IPS-18c (cell line): ENCODE data around the gene COPS6.

Experiments used
- H3K4me3 ChIP-seq: 2 replicates; pipeline ENCODE4 v1.7.0; 2013; ENCODE audit warnings: low read depth, mild to moderate bottlenecking, low read length, moderate library complexity; ENCODE audit not compliant: insufficient read depth
- H3K9me3 ChIP-seq: one replicate; pipeline ENCODE4 v1.6.1; 2013; ENCODE audit warnings: mild to moderate bottlenecking, low read length, moderate library complexity; ENCODE audit not compliant: control insufficient read depth, insufficient read depth

COPS6 gene

DNA sequence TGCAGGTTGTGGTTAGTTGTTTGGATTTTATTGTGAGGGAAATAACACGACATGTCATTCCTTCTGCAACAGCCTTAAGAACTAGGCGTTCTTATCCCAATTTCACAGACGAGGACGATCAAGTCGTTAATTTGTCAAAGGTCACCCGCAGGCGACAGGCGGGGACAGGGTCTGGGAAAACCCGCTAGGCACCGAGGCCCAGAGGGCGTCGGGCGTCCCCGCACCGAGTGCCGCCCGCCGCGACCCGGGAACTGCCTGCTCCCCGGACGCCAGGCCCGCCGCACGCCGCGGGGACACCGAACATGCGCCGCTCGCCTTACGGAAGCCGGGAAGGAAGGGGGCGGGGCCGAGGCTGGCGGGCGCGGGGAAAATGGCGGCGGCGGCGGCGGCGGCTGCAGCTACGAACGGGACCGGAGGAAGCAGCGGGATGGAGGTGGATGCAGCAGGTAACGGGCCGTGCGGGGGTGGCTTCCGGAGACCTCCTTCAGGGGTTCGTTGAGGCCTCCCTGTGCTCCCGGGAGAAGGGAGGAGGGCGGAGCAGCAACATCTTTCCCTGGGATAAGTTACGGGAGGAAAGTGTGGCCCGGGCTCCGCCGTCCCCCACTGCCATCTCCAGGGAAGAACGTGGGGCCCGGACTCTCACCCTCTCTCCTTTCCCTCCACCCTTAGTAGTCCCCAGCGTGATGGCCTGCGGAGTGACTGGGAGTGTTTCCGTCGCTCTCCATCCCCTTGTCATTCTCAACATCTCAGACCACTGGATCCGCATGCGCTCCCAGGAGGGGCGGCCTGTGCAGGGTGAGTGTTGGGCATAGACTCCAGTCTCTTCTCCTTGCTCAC is at the start of gene COPS6:
COPS6 (plus strand) TSS at position 349 of the 837 bp plus-strand sequence; CDS start at position 371, 22 bp downstream.
- no peaks in the 10 kb centered on the region for H3K9me3 ChIP-seq
- peak within 1 kb of the TSS; percentile 94 for H3K4me3 ChIP-seq

DNA sequence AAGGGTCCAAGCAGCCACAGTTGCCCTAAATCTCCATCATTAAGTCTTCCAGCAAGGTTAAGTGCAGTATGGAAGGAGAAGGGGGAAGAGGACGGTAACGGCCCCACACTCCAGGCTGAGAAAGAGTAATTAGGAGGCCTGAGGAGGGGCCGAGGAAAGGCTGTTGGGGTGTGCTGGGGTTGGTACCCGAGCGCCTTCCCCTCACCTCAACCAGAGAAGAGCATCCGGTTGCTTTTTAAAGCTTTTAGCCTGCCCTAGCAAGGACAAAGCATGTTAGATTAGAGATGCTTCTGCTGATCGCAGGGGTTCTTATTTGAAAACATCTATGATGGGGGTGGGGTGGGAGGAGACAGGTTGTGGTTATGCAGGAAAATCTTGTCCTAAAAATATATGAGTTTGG is 48.2 kb upstream of the COPS6 start:
- no peak overlapping the region for H3K4me3 ChIP-seq
- no peaks in the 10 kb centered on the region for H3K9me3 ChIP-seq

DNA sequence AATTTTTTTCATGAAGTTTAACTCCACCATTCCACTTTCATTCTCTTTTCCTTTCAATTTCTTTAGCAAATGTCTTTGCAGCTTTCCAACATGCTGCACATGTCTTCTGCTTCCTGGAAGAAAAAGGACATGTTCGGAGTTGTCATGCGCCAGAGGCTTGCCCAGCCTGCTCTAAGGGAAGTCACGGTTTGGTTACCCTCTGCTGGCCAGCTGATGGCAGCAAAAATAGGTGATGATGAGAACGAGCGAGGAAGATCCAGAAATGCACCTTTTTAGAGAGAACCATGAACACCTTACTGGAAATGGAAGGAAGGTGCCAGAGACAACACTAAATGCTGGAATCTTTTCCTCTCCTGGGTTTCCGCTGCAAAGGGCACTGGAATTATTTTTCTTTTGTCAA is 44.1 kb upstream of the COPS6 start:
- no peaks in the 10 kb centered on the region for H3K9me3 ChIP-seq
- H3K4me3 ChIP-seq: no peak overlapping the region

DNA sequence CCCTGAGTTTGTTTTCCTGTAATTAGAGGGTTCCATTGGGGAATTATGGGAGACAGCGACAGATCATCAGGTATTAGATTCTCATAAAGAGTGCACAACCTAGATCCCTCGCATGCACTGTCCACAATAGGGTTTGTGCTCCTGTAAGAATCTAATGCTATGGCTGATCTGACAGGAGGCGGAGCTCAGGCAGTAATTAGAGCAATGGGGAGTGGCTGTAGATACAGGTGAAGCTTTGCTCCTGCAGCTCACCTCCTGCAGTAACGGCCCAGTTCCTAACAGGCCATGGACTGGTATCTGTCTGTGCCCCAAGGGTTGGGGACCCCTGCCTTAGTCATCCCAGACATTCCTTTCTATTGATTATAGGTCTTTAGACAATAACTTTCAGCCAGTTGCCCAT is 40.1 kb upstream of the COPS6 start:
- Histone ChIP-seq H3K4me3 (no peak overlapping the region), H3K9me3 (no peaks in the 10 kb centered on the region)

DNA sequence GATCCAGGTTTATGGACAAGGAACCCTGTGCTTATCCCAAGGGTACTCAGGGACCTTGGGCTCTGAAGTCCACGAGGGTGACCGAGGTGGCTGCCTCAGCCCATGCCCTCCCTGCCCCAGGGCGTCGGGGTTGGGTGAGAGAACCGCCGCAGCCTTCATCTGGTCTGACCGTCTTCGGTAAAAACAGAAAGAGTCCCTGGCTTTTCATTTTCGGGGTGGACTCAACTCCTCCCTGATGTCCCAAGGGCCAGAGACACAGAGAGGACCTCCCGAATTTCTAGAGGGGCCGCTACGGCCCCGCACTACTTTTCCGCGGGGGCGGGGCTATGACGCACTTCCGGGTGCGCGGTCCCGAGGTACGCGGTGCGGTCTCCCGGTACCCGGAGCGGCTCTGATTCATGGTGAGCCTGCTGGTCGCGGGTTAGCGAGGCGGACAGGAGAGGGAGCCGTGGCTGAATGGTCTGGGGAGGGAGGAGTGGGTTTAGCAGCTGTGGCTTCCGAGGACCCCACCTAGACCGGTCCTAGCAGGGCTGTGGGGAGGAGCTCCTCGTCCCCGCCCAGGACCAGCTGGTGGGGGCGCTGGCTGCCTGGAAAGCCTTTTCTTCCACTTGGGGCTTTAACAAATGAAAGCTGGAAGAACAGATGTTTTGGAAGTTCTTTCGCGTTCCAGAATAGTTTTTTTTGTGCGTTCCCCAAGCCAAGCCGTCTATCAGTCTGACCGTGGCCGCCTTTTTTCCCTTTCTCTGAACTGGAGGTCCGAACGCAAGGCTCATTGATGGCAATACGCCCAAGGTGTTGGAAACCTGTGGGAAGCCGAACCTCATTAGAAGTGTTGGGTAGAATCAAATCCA is 39.1 kb upstream of the COPS6 start, which contains the start of gene ZSCAN21:
ZSCAN21 (plus strand) TSS at position 334 of the 851 bp plus-strand sequence. CDS start 7,233 bp downstream, outside the sequence.
- Histone ChIP-seq H3K9me3 (no peaks in the 10 kb centered on the region), H3K4me3 (peak within 1 kb of the TSS; percentile 92)

DNA sequence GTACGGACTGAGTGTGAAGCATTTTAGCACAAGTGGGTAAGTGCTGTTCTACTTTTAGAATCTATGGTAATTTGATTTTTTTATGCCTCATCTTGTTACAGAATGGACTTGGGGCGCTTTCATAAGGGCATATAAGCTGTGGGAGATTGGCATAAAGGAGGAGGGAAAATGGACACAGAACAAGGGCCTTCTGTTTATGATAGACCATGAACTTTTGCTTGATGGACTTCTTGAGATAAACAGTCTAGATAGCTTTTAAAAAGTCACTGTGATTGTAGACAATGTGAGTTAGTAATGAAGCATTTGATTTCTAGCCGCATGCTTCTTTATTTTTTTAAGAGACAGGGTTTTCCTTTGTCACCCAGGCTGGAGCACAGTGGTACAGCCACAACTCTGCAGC is 37.2 kb upstream of the COPS6 start:
- no peaks in the 10 kb centered on the region for H3K9me3 ChIP-seq
- H3K4me3 ChIP-seq: no peak overlapping the region

DNA sequence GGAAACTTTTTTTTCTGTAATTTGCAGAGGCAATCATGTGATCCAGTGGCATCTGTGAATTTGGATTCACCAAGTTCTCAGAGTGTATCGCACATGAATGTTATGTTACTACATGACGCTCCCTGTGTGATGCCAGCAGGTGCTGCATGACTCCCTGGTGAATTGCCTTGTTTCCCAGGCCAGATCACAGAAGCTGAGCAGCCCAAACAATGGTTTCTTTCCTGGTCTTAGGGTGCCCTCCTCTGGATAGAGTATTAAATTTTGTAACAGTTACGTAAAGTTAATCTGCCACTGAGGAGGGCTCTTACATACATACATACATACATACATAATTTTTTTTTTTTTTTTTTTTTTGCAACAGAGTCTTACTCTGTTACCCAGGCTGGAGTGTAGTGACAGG is 35.6 kb upstream of the COPS6 start:
- Histone ChIP-seq H3K4me3 (no peak overlapping the region), H3K9me3 (no peaks in the 10 kb centered on the region)

DNA sequence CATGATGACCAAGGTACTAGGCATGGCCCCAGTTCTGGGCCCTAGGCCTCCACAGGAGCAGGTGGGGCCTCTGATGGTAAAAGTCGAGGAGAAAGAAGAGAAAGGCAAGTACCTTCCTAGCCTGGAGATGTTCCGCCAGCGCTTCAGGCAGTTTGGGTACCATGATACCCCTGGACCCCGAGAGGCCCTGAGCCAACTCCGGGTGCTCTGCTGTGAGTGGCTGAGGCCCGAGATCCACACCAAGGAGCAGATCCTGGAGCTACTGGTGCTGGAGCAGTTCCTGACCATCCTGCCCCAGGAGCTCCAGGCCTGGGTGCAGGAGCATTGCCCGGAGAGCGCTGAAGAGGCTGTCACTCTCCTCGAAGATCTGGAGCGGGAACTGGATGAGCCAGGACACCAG is 31.8 kb upstream of the COPS6 start:
- H3K4me3 ChIP-seq: no peak overlapping the region
- H3K9me3 ChIP-seq: no peaks in the 10 kb centered on the region

DNA sequence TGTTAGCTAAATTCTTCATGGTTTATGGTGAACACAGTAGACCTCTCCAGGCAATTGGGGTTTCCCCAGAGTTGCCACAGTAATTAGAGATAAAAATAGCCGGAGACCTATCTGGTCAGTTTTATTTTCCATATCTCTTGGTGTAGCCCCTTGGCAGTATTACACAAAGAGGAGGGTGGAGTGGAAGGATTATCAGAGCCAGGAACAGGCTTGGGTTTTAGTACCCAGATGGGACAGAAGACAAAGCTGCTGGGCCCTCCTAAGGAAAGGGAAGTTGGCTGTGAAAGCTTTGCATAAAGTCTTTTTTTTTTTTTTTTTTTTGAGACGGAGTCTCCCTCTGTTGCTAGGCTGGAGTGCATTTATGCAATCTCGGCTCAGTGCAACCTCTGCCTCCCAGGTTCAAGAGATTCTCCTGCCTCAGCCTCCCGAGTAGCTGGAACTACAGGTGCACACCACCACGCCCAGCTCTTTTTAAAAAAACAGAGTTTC is 29.5 kb upstream of the COPS6 start:
- Histone ChIP-seq H3K9me3 (no peaks in the 10 kb centered on the region), H3K4me3 (no peak overlapping the region)

DNA sequence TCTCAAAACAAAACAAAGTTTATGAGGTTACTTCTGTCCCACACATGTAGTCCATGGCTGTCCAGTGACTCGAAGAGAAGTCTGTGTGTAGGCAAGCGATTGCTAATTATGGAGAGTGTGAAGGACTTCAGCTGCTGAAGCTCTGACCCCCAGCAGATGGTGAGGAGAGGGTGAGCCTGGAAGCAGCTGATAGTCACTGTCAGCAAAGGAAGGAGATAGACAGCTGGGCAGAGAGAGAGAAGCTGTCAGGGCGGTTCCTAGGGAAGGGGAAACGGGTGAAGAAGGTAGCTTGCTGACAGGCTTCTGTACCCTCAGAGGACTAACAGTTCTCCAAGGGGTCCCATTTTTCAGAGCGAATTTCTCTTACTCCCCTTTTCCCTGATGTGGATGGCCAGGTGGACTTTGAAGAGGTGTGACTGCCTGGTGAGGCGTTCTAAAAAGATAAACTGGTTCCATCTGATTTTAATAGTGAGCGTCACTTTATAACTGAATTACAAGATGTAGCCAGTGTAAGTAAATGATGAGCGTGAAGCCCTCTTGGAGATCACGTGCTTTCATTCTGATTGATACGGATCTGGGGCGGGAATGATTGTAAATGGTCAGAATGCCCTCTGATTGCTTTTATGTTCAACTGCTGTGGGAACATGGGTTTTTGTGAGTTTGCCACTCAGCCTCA is 27.1 kb upstream of the COPS6 start:
- H3K4me3 ChIP-seq: no peak overlapping the region

DNA sequence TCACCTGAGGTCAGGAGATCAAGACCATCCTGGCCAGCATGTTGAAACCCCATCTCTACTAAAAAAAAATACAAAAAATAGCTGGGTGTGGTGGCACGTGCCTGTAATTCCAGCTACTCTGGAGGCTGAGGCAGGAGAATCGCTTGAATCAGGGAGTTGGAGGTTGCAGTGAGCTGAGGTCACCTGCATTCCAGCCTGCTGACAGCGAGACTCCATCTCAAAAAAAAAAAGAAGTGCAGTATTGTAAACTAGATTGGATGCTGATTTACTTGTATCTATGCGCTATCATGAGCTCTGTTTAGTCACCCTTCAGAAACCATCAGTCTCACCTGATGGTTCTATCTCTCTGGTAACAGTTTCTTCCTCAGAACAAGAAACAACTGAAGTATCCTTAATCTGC is 25.4 kb upstream of the COPS6 start:
- Histone ChIP-seq H3K9me3 (no peaks in the 10 kb centered on the region), H3K4me3 (no peak overlapping the region)

More for the DNA sequence above, 27.1 kb upstream of the COPS6 start:
- H3K9me3 ChIP-seq: no peaks in the 10 kb centered on the region

DNA sequence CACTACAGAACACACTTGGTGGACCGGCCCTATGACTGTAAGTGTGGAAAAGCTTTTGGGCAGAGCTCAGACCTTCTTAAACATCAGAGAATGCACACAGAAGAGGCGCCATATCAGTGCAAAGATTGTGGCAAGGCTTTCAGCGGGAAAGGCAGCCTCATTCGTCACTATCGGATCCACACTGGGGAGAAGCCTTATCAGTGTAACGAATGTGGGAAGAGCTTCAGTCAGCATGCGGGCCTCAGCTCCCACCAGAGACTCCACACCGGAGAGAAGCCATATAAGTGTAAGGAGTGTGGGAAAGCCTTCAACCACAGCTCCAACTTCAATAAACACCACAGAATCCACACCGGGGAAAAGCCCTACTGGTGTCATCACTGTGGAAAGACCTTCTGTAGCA is 24.6 kb upstream of the COPS6 start:
- H3K4me3 ChIP-seq: no peak overlapping the region
- H3K9me3 ChIP-seq: no peaks in the 10 kb centered on the region

DNA sequence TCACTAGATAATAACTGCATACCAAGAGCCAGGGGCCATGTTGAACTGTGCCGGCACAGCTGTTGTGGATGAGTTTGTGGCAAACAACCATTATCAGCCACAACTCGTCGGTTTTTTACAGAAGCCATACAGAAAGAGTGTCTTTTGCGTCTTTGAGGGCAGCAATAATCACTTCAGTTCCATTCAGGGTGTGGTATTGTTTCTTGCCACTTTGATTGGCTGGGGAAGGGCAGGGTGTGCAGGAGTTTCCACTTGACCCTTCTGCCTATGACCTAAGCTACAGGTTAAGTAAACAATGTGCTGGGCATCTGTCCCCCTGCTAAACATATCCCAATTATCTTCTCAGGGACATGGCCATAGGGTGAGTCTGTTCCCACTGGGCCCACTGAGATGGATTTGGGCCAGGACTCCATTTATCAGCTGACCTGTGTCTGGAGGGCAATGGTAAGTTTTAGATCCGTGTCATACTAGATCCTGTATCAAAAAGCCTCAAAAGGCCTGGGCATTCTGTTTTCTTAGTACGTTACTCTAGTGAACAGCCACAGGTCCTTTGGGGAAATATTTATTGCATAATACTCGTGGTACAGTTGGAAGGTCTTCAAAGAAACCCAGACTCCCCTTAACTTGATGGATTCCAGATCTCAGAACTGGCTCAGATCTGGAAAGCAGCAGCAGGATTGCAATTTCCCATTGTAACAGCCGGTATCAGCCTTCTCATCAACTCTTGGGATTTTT is 23.1 kb upstream of the COPS6 start:
- Histone ChIP-seq H3K4me3 (no peak overlapping the region), H3K9me3 (peaks cover 11% of the 10 kb centered on the region)

DNA sequence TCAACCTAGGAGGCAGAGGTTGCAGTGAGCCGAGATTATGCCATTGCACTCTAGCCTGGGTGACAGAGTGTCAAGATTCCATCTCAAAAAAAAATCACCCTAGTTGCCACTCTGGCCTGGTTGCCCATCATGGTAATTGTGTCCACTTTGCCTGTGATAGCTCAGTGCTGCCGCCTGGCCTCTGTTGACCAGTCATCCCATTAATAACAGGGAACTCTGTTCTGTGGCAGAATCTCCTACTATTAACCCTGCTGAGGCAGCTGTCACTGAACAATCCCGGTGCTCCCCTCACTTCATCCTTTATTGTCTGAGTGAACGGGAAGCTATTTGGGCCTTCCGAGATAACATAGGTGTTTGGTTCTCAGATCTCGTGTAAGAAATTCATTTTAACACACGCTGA is 21.8 kb upstream of the COPS6 start:
- H3K4me3 ChIP-seq: no peak overlapping the region

DNA sequence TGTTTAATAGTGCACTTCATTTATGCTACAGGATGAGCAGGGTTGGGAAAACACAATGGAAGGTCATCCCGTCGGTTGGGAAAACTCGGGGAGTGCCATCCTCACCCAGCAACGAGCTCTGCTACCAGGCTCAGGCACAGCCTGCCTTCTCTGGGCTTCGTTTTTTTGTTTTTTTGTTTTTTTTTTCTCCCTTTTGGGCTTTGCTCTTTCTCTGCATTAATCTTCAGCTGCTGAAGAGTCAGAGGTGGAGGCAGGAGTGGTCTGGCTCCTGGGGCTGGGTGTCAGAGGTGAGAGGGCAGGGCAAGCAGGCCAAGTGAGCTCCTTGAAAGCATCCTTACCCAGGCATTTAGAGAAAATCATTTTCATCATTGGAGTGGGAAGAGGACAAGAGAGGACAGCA is 18.8 kb upstream of the COPS6 start:
- peaks cover 47% of the 10 kb centered on the region for H3K9me3 ChIP-seq
- H3K4me3 ChIP-seq: no peak overlapping the region

More for the DNA sequence above, 21.8 kb upstream of the COPS6 start:
- peaks cover 23% of the 10 kb centered on the region for H3K9me3 ChIP-seq

DNA sequence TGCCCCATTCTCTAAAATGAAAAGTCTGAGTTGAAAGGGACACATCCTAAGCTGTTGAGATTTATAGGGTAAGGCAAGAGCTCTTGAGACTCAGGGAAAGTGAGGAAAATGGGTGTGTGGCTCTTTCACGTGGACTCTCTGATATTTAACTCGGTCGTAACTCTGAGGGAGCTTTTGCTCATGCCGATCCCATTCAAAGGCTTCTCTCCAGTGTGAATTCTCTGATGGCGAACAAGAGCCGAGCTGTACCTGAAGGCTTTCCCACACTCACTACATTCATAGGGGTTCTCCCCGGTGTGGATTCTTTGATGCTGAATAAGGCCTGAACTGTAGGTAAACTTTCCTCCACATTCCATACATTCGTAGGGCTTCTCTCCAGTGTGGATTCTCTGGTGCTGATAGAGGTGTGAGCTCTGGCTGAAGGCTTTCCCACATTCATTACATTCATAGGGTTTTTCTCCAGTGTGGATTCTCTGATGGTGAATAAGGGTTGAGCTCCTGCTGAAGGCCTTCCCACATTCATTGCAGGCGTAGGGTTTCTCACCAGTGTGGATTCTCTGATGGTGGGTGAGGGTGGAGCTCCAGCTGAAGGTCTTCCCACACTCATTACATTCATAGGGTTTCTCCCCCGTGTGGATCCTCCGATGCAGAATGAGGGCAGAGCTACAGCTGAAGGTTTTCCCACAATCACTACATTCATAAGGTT is 17.6 kb upstream of the COPS6 start:
- Histone ChIP-seq H3K9me3 (peaks cover 49% of the 10 kb centered on the region), H3K4me3 (no peak overlapping the region)
